SK-N-MC (cell line): ENCODE results near the gene HDLBP.

Source experiments
- DNase-seq: peaks from one replicate; pipeline ENCODE4 v3.0.0-alpha.2; 2011; ENCODE audit warnings: low read depth, low spot score
- H3K27ac ChIP-seq: fragments of 200-600 bp; sonication (generic); 2 replicates; pipeline ENCODE4 v1.5.1; 2016; ENCODE audit warnings: mixed run types
- H3K36me3 ChIP-seq: fragments of 200-600 bp; sonication (generic); 2 replicates; pipeline ENCODE4 v1.6.1; 2017; ENCODE audit warnings: antibody characterized with exemption, low read length, mixed read lengths; ENCODE audit not compliant: insufficient read depth
- H3K4me3 ChIP-seq: fragments of 200-600 bp; sonication (generic); 2 replicates; pipeline ENCODE4 v1.5.1; 2016
- H3K9ac ChIP-seq: fragments of 200-600 bp; sonication (generic); 2 replicates; pipeline ENCODE4 v1.8.0; 2017; ENCODE audit warnings: mixed run types, mixed read lengths; ENCODE audit not compliant: insufficient read length
- H3K9me3 ChIP-seq: fragments of 200-600 bp; sonication (generic); 2 replicates; pipeline ENCODE4 v1.6.1; 2017; ENCODE audit warnings: low read depth, mild to moderate bottlenecking, antibody characterized with exemption, low read length, moderate library complexity, mixed read lengths
- EZH2 ChIP-seq: fragments of 200-600 bp; sonication (generic); IDR thresholded peaks from one replicate; pipeline ENCODE4 v1.6.1; 2017; ENCODE audit warnings: antibody characterized with exemption
- FOXP2 ChIP-seq: optimal IDR thresholded peaks from 2 replicates; pipeline ENCODE3; 2011; ENCODE audit warnings: mild to moderate bottlenecking, moderate library complexity; ENCODE audit not compliant: insufficient read depth; ENCODE audit errors: extremely low read length, control extremely low read depth
- POLR2AphosphoS5 ChIP-seq: IDR thresholded peaks from 2 replicates; pipeline ENCODE4 v1.6.1; 2012; ENCODE audit warnings: mild to moderate bottlenecking, low read depth, low read length, borderline replicate concordance

Gene HDLBP

GRCh38 chr2:241182531-241183133 is 132.8 kb downstream of the HDLBP start:
- H3K9ac ChIP-seq, result no peak overlapping the region
- no peak overlapping the region for H3K4me3 ChIP-seq
- no peak for DNase-seq
- no peaks in the 10 kb centered on the region for H3K36me3 ChIP-seq
- no peak overlapping the region for H3K27ac ChIP-seq
- TF ChIP-seq EZH2, result no peak
- TF ChIP-seq POLR2AphosphoS5, result no peak
- no peak for TF ChIP-seq FOXP2
- no peaks in the 10 kb centered on the region for H3K9me3 ChIP-seq

GRCh38 chr2:241182126-241182525 is 133.3 kb downstream of the HDLBP start:
- Histone ChIP-seq H3K9ac (no peak overlapping the region), H3K27ac (no peak overlapping the region), H3K9me3 (no peaks in the 10 kb centered on the region), H3K36me3 (no peaks in the 10 kb centered on the region), H3K4me3 (no peak overlapping the region)
- no peak for DNase-seq
- no peak for TF ChIP-seq POLR2AphosphoS5
- TF ChIP-seq FOXP2, result no peak
- TF ChIP-seq EZH2, result no peak

- no peak overlapping the region for H3K27ac ChIP-seq
- H3K9ac ChIP-seq, result no peak overlapping the region
- H3K36me3 ChIP-seq, result no peaks in the 10 kb centered on the region; the same call in 1 of the 2 replicates
- no peak overlapping the region for H3K4me3 ChIP-seq
- no peak for TF ChIP-seq FOXP2
- no peak for TF ChIP-seq EZH2
- TF ChIP-seq POLR2AphosphoS5, result no peak
- DNase-seq, result no peak
- H3K9me3 ChIP-seq, result no peaks in the 10 kb centered on the region
These were observed 135.0 kb downstream of the HDLBP start for GRCh38 chr2:241180495-241180894.

- no peak for DNase-seq
- Histone ChIP-seq H3K9me3 (no peaks in the 10 kb centered on the region), H3K36me3 (no peaks in the 10 kb centered on the region; the same call in 1 of the 2 replicates), H3K9ac (no peak overlapping the region), H3K27ac (no peak overlapping the region), H3K4me3 (no peak overlapping the region)
- TF ChIP-seq POLR2AphosphoS5 (no peak), FOXP2 (no peak), EZH2 (no peak)
These were observed 135.6 kb downstream of the HDLBP start for GRCh38 chr2:241179899-241180298.

- H3K27ac ChIP-seq, result no peak overlapping the region
- no peaks in the 10 kb centered on the region for H3K9me3 ChIP-seq
- no peak for TF ChIP-seq POLR2AphosphoS5
- TF ChIP-seq FOXP2, result no peak
- no peak for TF ChIP-seq EZH2
- no peak for DNase-seq
- H3K9ac ChIP-seq, result no peak overlapping the region
- H3K4me3 ChIP-seq, result no peak overlapping the region
- H3K36me3 ChIP-seq, result no peaks in the 10 kb centered on the region; the same call in 1 of the 2 replicates
These were observed 136.5 kb downstream of the HDLBP start for GRCh38 chr2:241178961-241179360.

GRCh38 chr2:241177526-241178334 is 137.7 kb downstream of the HDLBP start:
- no peak for DNase-seq
- Histone ChIP-seq H3K9me3 (no peaks in the 10 kb centered on the region), H3K4me3 (no peak overlapping the region), H3K27ac (no peak overlapping the region), H3K36me3 (no peaks in the 10 kb centered on the region; the same call in 1 of the 2 replicates), H3K9ac (no peak overlapping the region)
- TF ChIP-seq POLR2AphosphoS5 (no peak), FOXP2 (no peak), EZH2 (no peak)
